H9 (cell line): ENCODE measurements around the gene BTD. TPM values are rescaled to one million over a fixed set of nuclear protein-coding genes. Genes with fewer than 3 reads are reported as not detected.

Experiments
- DNase-seq: peaks from one replicate; pipeline ENCODE4 v3.0.0-alpha.2; 2017
- H2AFZ ChIP-seq: one replicate; pipeline ENCODE4 v1.6.1; 2013; ENCODE audit warnings: mild to moderate bottlenecking, low read length, control low read depth, moderate library complexity
- H2AK5ac ChIP-seq: 2 replicates; pipeline ENCODE4 v1.6.1; 2013; ENCODE audit warnings: low read length, control low read depth, mixed read lengths; ENCODE audit not compliant: insufficient read length
- H2BK120ac ChIP-seq: one replicate; pipeline ENCODE4 v1.6.1; 2013; ENCODE audit warnings: low read depth, mild to moderate bottlenecking, low read length, control low read depth, inconsistent platforms; ENCODE audit not compliant: poor library complexity, severe bottlenecking
- H2BK12ac ChIP-seq: 2 replicates; pipeline ENCODE4 v1.6.1; 2013; ENCODE audit warnings: low read length, control low read depth, mixed read lengths, low read depth; ENCODE audit not compliant: insufficient read length
- H2BK15ac ChIP-seq: 2 replicates; pipeline ENCODE4 v1.6.1; 2013; ENCODE audit warnings: low read depth, low read length, control low read depth
- H2BK20ac ChIP-seq: one replicate; pipeline ENCODE4 v1.6.1; 2013; ENCODE audit warnings: low read depth, mild to moderate bottlenecking, low read length, control low read depth, inconsistent platforms; ENCODE audit not compliant: poor library complexity, severe bottlenecking
- H2BK5ac ChIP-seq: 2 replicates; pipeline ENCODE4 v1.6.1; 2013; ENCODE audit warnings: low read length, control low read depth, mixed read lengths; ENCODE audit not compliant: insufficient read length
- H3K14ac ChIP-seq: 2 replicates; pipeline ENCODE4 v1.6.1; 2013; ENCODE audit warnings: low read length, control low read depth; ENCODE audit not compliant: insufficient read depth
- H3K18ac ChIP-seq: 2 replicates; pipeline ENCODE4 v1.6.1; 2013; ENCODE audit warnings: low read depth, mild to moderate bottlenecking, mixed read lengths, low read length, control low read depth; ENCODE audit not compliant: insufficient read length
- H3K23ac ChIP-seq: 2 replicates; pipeline ENCODE4 v1.6.1; 2013; ENCODE audit warnings: low read length, control low read depth, mixed read lengths, low read depth; ENCODE audit not compliant: insufficient read length
- H3K23me2 ChIP-seq: 2 replicates; pipeline ENCODE4 v1.6.1; 2013; ENCODE audit warnings: low read depth, mild to moderate bottlenecking, mixed read lengths, low read length, control low read depth; ENCODE audit not compliant: insufficient read length, poor library complexity, severe bottlenecking
- H3K27ac ChIP-seq: 2 replicates; pipeline ENCODE4 v1.5.1; 2013; ENCODE audit warnings: low read length, control low read depth, mixed read lengths, low read depth; ENCODE audit not compliant: insufficient read length
- H3K27me3 ChIP-seq: 2 replicates; pipeline ENCODE4 v1.6.1; 2013; ENCODE audit warnings: low read length, control low read depth, inconsistent platforms; ENCODE audit not compliant: insufficient read depth
- H3K4ac ChIP-seq: 2 replicates; pipeline ENCODE4 v1.6.1; 2013; ENCODE audit warnings: low read depth, mild to moderate bottlenecking, control low read depth, inconsistent platforms, low read length, moderate library complexity
- H3K4me1 ChIP-seq: 2 replicates; pipeline ENCODE4 v1.6.1; 2013; ENCODE audit warnings: low read length, control low read depth, inconsistent platforms; ENCODE audit not compliant: insufficient read depth
- H3K4me2 ChIP-seq: 2 replicates; pipeline ENCODE4 v1.6.1; 2013; ENCODE audit warnings: low read length, control low read depth, mixed read lengths; ENCODE audit not compliant: insufficient read length, insufficient read depth
- H3K56ac ChIP-seq: 2 replicates; pipeline ENCODE4 v1.6.1; 2013; ENCODE audit warnings: low read depth, mild to moderate bottlenecking, mixed read lengths, low read length, control low read depth; ENCODE audit not compliant: insufficient read length
- H3K79me1 ChIP-seq: 2 replicates; pipeline ENCODE4 v1.6.1; 2013; ENCODE audit warnings: low read depth, mild to moderate bottlenecking, moderate library complexity, low read length, control low read depth, inconsistent platforms; ENCODE audit not compliant: insufficient read depth, poor library complexity, severe bottlenecking
- H3K79me2 ChIP-seq: 2 replicates; pipeline ENCODE4 v1.6.1; 2013; ENCODE audit warnings: low read length, control low read depth, inconsistent platforms; ENCODE audit not compliant: insufficient read depth
- H3K9ac ChIP-seq: 2 replicates; pipeline ENCODE4 v1.6.1; 2013; ENCODE audit warnings: low read length, control low read depth, mixed read lengths; ENCODE audit not compliant: insufficient read length; ENCODE audit errors: extremely low read depth
- H3K9me3 ChIP-seq: one replicate; pipeline ENCODE4 v1.6.1; 2013; ENCODE audit warnings: low read depth, low read length, inconsistent platforms; ENCODE audit not compliant: control insufficient read depth
- H3T11ph ChIP-seq: one replicate; pipeline ENCODE4 v1.6.1; 2013; ENCODE audit warnings: mild to moderate bottlenecking, low read length, control low read depth, inconsistent platforms
- H4K20me1 ChIP-seq: one replicate; pipeline ENCODE4 v1.6.1; 2013; ENCODE audit not compliant: control insufficient read depth, insufficient read length, insufficient read depth
- H4K5ac ChIP-seq: 2 replicates; pipeline ENCODE4 v1.6.1; 2013; ENCODE audit warnings: low read depth, mild to moderate bottlenecking, mixed read lengths, low read length, control low read depth; ENCODE audit not compliant: insufficient read length
- H4K8ac ChIP-seq: replicated peaks from 2 replicates; pipeline ENCODE4 v1.6.1; 2013; ENCODE audit warnings: low read length, control low read depth, mixed read lengths, low read depth; ENCODE audit not compliant: insufficient read length
- H4K91ac ChIP-seq: 2 replicates; pipeline ENCODE4 v1.6.1; 2013; ENCODE audit warnings: low read depth, mild to moderate bottlenecking, moderate library complexity, mixed read lengths, low read length, control low read depth; ENCODE audit not compliant: insufficient read length
- H3K27ac Mint-ChIP-seq, 3 experiments: 2 replicates in 2 of 3; 3 replicates in 1 of 3; pipeline ENCODE4 v1.8.0; 2020 to 2021; ENCODE audit warnings: mixed read lengths in 3 of 3, mild to moderate bottlenecking in 1 of 3, moderate library complexity in 1 of 3
- H3K27me3 Mint-ChIP-seq: 2 replicates; pipeline ENCODE4 v1.8.0; 2021; ENCODE audit warnings: low read depth, mild to moderate bottlenecking, moderate library complexity, mixed read lengths
- H3K36me3 Mint-ChIP-seq, 3 experiments: 2 replicates in 2 of 3; 3 replicates in 1 of 3; pipeline ENCODE4 v1.8.0; 2020 to 2021; ENCODE audit warnings: low read depth in 3 of 3, mixed read lengths in 3 of 3; ENCODE audit not compliant: insufficient read depth in 1 of 3
- H3K4me1 Mint-ChIP-seq, 2 experiments: 2 replicates each; pipeline ENCODE4 v1.8.0; 2020; ENCODE audit warnings: mixed read lengths in 2 of 2
- H3K4me3 Mint-ChIP-seq, 2 experiments: 2 replicates in 1 of 2; 3 replicates in 1 of 2; pipeline ENCODE4 v1.8.0; 2020 to 2021; ENCODE audit warnings: mild to moderate bottlenecking in 2 of 2, mixed read lengths in 2 of 2, moderate library complexity in 1 of 2
- H3K9me3 Mint-ChIP-seq, 2 experiments: 2 replicates in 1 of 2; 3 replicates in 1 of 2; pipeline ENCODE4 v1.8.0; 2020; ENCODE audit warnings: mild to moderate bottlenecking in 2 of 2, mixed read lengths in 2 of 2, moderate library complexity in 1 of 2
- CTCF ChIP-seq: fragments of 200-600 bp; sonication (generic); conservative IDR thresholded peaks from 3 replicates; pipeline ENCODE4 v1.8.0; 2021; ENCODE audit warnings: antibody characterized with exemption, mild to moderate bottlenecking
- WGBS: extraction: QIAGEN DNeasy Blood & Tissue Kit; methylation state at CpG from one replicate; pipeline ENCODE4 v1.1.7; 2013; ENCODE audit warnings: missing lambda C conversion rate, low lambda C conversion rate, mixed read lengths; ENCODE audit not compliant: insufficient read length; ENCODE audit errors: extremely low coverage; 5-methylcytosine and 5-hydroxymethylcytosine counted together
- total RNA-seq: library from RNA; stranded (reverse); gene quantifications from 2 replicates; pipeline ENCODE4 v1.2.1, GENCODE V29; 2021

The BTD gene
- total RNA-seq, 1 experiment from 2014 or later = 21.5 TPM

DNA sequence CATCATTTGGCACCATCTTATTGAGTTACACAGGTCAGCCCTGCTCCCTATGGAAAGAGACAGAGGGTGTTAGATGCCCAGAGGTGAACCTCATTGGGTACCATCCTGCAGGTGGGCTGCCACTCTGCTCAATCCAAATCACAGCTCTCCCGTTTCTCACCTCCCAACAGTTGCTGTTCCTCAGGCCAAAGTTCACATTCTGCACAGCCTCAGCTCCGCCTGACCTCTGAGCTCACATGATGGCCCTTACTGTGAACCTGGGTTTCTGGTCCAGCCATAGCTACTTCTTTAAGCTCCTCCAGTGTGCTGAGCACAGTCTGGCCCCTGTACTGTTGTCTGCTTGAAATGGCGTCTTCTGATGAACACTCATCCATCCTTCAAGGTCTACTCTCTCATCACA, 47.8 kb downstream of the BTD start:
- no peak overlapping the region for H2AK5ac ChIP-seq
- H3K9me3 ChIP-seq = no peaks in the 10 kb centered on the region
- no peak overlapping the region for H4K5ac ChIP-seq
- H3K56ac ChIP-seq = no peak overlapping the region
- no peaks in the 10 kb centered on the region for H3K27me3 ChIP-seq
- H2BK20ac ChIP-seq = no peak overlapping the region
- H2BK5ac ChIP-seq = no peak overlapping the region
- H3K23ac ChIP-seq = no peak overlapping the region
- no peak for DNase-seq
- H3K18ac ChIP-seq = no peak overlapping the region
- H2BK15ac ChIP-seq = no peak overlapping the region
- no peak overlapping the region for H3K27ac ChIP-seq
- H3T11ph ChIP-seq = no peak overlapping the region
- H2BK12ac ChIP-seq = no peak overlapping the region
- no peak overlapping the region for H3K4me2 ChIP-seq
- no peak overlapping the region for H4K91ac ChIP-seq
- Mint-ChIP-seq H3K27ac (no peak overlapping the region), H3K36me3 (peaks cover 1 to 20% (median 17%) of the 10 kb centered on the region in 3 experiments; a peak in 6 of 7 replicates), H3K4me1 (peaks cover 18 to 26% of the 10 kb centered on the region in 2 experiments), H3K9me3 (no peaks in the 10 kb centered on the region), H3K27me3 (no peaks in the 10 kb centered on the region), H3K4me3 (no peak overlapping the region)
- no peak overlapping the region for H3K9ac ChIP-seq
- no peak overlapping the region for H2BK120ac ChIP-seq
- H4K8ac ChIP-seq = no peak overlapping the region
- H3K4ac ChIP-seq = no peak overlapping the region
- H3K79me1 ChIP-seq = no peaks in the 10 kb centered on the region
- no peak overlapping the region for H3K14ac ChIP-seq
- H3K23me2 ChIP-seq = no peaks in the 10 kb centered on the region
- TF ChIP-seq CTCF = no peak
- H2AFZ ChIP-seq = no peak overlapping the region
- H4K20me1 ChIP-seq = no peaks in the 10 kb centered on the region
- no peaks in the 10 kb centered on the region for H3K79me2 ChIP-seq
- peaks cover 5% of the 10 kb centered on the region; the same call in 1 of the 2 replicates for H3K4me1 ChIP-seq
- no CpG with 5 or more reads among the region's 3 CpGs for WGBS
